Skin of body (tissue), 2 donors: ENCODE measurements around the gene PKP1. TPM values are rescaled to one million over a fixed set of nuclear protein-coding genes. Genes with fewer than 3 reads are reported as not detected.
A peak's percentile ranks its signal among the peaks of the same experiment; 100 is the strongest.

Experiments
- DNase-seq: peaks from one replicate; lab custom pipeline; 2025; lab: John Stamatoyannopoulos, UW
- total RNA-seq: library from RNA; depleted of rRNA; stranded (reverse); fragments of >200 nt; gene quantifications from one replicate; pipeline ENCODE4 v1.2.3, GENCODE V29; 2014

Gene PKP1
- total RNA-seq, 1 donor from 2014 or later: 151 TPM

DNA sequence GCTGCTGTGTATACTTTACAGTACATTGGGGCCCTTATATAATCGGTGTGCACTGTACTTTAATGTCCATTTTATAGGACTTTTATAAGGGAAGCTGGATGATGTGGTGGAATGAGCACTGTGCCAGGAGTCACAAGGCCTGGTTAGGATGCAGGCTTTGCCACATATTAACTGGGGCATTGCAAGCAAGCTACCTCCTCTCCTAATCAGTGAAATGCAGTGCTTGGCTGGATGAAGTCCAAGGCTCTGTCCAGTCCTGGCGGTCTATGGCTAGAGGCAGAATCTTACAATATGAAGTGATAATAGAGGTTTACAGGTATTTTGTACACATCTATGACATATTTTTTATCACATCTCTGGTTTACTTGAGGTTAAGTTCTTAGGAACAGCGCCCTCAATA, 1.7 kb upstream of the PKP1 start:
- DNase-seq: no peak

DNA sequence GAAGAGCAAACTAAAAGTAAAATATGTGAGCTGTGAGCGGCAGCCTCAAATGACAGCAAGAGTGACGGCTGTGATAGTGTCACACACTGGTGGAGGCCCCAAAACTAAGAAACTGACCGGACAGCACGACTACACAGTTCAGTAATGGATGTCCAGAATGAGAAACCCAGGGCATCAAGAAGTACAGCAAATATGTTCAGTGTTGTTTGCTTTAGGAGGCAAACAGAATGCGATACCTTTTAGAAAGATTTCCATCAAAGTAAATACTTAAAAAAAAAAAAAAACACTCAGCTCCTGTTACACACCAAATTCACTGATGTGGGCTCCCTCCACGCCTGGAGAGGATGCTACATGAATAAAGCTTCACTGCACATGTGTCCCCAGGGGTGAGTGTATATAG, 1.1 kb upstream of the PKP1 start:
- DNase-seq: no peak

DNA sequence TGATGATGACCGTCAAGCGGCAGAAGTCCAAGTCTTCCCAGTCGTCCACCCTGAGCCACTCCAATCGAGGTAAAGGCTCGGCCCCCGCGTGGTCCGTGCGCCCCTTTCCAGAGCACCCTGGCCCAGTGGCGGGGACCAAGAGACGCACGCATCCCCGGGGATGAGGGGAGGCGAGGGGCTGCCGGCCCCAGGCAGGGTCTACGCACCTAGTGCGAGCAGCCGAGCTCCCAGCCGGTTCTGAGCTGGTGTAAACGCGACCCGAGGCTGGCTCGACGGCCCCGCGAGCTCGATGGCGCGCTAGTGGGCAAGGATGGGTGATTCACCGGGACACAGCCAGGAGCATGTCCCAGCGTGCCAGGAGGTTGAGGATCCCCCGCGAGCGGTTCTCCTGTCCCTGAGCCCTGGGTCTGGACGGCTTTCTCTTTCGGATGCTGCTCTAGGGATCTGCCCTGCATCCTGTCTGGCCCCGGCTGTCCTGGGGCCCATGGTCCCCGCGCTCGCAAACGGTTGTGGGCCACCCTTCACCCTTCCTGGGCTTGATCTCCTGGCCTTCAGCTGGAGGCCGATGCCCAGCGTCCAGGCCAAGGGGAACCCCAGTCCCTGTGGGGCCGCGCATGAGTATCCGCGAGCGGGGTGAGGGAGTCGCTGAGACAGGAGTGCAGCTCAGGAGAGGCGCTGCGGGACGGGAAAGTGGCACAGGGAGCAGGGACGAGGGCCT, 689 bp downstream of the PKP1 start:
- no peak for DNase-seq

DNA sequence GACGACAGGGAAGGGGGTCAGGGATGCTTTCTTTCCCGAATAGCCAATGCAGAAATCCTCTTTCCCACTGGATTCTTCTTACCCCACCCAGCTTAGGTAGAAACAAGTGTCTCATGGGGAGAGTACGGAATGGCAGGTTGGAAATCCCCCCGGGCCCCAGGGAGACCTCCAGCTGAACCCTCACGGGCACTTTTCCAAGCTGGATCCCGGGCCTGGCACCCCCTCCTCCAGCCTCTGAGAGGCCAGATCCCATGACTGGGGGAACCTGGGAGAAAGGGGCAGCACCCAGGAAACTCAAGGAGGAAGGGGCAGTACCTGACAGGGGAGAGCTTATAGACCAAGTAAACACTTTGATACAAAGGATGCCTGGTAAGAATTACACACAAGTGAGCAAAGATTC, 1.3 kb downstream of the PKP1 start:
- DNase-seq: no peak

DNA sequence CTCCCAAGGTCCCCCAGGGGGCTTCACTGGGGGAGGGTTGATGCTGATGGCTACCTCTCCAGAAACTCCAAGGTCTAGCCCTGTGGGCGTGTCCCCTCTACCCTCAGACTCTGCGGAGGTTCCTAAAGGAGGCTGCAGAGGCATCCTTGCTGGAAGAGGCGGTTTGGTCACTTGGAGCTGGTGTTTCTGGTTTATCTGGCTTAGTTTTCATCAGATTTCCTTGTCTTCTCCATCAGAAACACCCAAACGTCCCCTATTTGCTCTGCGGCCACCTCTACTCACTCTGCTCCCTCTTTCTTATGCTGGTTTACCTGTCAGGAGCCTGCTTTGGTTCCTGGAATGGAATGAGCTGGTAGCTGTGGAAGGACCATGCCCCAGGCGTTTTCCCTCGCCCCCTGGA, 2.5 kb downstream of the PKP1 start:
- no peak for DNase-seq

DNA sequence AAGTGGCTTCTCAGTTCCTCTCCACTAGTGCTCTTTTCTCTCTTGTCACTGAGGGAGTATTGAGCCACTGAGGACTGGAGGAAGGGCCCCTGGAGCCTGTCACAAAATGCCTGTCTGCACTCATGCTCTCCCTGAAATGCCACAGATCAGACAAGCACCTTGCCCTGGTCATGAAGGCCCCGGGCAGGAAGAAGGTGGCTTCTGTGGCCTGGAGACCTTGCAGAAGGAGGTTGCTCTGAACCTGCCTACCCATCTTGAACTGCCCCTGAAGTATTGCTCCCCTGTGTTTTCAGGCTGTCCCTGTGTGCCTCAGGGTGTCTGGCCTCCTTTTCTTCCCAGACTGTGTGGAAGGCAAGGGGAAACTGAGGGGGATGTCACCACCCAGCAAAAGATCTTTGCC, 3.1 kb downstream of the PKP1 start:
- no peak for DNase-seq

DNA sequence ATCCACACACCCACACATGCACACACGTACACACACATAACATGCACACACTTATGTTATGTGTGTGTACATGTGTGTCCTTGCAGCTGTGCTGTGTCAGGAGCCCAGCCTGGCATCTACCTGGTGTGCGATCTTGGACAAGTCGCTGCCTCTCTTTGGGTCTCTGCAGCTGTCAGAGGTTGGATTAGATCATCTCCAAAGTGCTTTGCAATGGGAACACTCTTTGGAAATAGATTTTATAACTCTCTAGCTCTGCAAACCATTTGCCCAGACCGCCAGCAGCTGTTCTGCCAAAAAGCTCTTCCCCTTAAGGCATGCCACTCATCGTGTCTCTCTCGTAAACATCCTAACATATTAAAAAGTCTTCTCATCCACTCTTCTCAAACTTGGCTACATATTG, 4.7 kb downstream of the PKP1 start:
- DNase-seq: peak; percentile 11

DNA sequence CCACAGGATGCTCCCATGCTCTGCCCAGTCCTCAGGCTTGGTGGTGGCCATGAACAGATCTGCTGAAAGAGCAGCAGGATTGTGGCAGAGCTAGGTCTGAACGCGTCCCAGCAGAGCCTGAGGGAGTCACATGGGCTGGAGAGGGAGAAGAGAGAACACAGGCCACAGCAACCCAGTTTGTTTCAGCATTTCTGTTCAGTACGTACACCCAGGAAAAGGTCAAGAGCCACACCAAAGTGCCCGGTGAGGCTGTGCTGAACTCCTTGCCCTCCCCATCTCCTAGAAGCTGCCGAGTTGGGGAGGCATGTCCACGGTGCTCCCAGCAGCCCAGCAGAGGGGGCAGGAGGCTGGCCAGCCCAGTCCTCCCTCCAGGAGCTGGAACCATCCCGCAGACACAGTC, 5.5 kb downstream of the PKP1 start:
- DNase-seq: no peak

DNA sequence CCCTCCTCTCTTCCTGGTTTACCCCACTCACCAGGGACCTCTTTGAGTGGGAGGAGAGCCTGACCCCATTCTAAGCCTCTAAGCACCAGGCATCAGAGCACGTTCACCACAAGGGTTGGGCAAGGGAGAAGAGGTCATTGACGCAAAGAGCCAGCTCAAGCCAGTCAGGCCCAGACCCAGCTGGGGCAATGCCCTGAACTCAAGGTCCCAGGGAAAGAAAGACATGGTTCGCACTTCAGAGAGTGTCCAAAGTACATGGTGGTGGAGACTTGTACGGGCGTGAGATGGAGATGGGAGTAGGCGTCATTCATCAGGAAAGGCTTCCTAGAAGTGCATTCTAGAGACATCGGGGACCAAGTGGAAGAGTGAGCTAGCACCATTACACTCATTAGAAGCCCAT, 7.2 kb downstream of the PKP1 start:
- DNase-seq: no peak

DNA sequence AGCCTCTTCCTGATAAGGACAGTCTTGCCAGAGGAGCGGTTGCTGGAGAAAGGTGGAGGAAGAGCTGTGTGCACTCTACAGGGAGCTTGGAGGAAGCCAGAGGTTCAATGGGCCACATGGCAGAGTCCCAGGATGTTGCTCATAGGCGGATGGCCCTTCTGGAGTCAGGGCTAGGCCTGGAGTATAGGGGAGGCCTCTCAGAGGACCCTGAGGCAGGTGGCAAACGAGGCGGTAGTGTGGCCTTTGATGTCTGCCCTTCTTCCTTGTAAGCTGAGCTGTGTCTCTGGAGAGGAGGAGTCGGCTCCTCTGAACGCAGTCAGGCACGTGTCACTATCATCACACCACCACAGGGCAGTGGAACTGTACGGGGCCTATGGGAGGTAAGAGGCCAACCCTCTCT, 8.6 kb downstream of the PKP1 start:
- DNase-seq: no peak

DNA sequence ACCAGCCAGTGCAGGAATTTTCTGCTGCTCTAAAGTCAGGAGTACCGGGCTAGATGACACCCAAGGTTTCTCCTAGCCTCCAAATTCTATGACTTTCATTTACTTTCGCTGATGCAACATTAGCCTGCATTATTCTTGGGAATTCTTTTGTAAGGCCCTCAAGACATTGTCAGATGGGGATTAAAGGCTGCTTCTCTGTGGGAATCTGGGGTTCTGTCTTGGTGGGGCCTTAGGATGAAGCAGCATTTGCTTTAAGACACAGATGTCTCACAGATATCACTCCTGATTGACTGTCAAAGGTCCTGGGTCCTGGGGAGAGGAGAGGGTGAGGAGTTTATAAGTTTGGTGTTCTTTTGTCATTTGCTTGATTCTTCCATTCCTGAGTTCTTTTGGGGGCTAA, 11.6 kb downstream of the PKP1 start:
- no peak for DNase-seq

DNA sequence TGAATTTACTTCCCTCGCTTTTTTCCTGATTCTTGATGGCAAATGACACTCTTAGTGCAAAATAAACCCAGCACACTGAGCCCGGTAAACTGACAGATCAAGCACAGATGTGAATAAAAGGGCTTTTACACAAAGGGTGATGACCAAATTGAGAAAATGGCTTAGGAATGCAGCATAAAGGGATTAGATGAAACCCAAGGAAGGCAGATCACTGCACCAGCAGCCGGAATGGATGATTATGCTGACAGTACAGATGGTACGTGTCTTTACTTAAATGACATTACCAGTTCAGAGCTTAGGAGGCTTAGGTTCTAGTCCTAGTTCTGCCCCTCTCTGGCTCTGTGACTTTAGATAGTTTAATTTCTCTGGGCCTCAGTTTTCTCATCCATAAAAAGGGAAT, 12.0 kb downstream of the PKP1 start:
- no peak for DNase-seq

DNA sequence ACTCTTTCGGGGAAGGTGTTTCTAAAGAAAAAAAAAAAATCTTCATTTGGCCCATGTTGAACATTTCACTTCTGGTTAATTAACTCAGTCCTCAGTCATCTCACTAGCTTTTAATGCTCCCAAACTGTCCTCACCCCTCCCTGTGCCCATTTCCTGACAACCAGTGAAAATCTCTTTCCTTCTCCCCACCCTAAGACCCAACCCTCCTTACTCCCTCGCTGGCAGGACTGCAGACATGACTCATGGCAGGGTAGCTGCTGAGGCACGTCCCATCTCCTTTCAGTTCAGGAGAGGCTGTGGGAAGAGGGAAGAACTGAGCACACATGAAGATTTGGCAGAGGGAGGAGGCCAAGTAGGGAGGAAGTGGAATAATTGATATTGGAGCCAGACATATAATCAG, 12.6 kb downstream of the PKP1 start:
- no peak for DNase-seq

DNA sequence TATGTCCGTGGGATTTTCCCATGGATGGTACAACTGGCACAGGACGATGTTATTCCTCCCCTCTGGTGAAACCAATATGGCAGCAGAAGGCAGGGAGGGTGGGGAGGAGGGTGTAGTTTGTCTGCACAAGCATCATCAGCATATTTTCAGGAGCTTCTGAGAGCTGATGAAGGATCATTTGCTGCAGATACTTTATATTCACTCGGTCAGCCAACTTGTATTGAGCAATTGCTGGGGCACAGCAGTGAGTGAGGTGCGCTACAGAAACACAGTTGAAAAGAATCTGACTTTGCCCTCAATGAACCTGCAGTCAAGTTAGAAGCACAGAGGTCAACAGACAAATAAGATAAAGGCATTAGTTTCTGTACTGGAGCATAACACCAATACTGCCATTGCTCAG, 13.0 kb downstream of the PKP1 start:
- no peak for DNase-seq

DNA sequence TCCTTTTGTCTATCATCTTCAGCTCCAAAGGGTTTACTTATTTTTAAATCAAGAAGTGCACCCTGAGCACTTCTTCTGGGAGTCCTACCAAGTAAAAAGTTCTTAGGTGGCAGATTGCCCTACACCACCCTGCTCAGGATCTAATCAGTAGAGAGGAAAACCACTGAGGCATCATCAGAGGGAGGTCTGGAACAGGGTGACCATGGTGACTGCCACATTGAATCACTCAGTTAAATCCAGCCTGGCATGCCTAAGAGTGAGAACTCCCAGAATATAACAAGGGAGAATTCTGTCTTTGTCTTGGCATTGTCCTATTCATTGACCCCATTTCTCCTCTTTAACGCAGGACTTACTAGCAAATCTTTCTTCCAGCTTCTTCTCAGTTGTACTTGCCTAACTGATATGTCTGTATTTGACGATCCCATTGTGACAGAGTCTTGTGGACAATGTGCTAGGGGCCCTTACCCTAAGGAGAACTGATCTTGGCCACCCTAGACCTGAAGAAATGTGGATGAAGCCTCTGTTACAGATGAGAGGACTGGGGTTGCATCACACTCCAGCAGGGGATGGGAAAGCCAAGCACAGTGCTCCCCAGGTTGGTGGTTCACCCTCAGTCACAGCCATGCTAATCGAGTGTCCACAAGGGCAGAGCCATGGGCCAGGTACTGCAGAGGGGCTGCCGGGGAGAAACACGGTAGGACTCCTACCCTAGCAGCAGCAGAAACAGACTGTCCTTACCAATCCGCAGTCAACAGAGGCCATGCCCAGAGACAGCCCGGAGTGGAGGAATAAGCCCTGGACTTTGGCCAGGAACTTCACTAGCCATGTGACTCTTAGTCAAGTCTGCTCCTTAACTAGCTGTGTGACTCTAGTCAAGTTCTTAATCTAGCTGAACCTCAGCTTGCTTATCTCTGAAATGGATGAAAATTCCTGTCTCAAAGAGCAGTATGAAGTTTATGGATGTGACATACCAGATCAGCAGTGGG, 15.4 kb downstream of the PKP1 start:
- no peak for DNase-seq

DNA sequence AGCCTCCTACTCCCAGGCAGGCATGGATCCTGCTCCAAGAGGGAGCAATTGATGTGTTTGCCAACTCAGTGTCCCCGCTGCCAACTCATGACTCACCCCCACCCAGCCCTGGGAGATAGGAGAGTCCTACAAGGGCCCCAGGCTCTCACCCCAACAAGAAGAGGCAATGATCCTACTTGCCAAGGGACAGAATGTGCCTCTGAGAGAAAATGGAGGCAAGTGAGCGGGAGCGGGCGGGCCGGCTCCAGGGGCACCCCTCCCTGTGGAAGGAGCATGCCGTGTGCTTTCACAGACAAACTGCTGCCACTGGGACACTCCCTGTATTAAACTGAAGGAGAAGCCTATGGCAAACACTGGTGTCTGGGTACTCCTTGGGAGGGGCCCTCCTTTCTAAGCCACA, 16.7 kb downstream of the PKP1 start:
- peak; percentile 22 for DNase-seq

DNA sequence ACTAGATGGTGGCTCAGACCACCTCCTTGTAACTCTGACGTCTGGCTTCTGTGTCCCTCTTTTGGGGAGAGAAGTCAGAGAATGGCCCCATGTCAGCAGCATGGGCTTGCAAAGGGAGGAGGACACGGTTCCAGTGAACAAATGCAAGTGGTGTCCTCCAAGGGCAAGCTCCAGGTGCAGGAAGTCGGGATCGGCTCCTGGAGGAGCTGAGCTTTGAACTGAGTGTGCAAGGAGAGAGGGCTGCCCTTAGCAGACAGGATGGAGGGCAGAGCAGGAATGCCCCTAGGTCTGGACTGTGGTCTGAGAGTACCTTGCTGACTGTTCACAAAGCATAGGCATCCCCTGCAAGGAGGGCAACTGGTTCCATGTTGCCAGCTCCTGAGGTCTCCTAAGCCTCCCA, 17.3 kb downstream of the PKP1 start:
- no peak for DNase-seq

DNA sequence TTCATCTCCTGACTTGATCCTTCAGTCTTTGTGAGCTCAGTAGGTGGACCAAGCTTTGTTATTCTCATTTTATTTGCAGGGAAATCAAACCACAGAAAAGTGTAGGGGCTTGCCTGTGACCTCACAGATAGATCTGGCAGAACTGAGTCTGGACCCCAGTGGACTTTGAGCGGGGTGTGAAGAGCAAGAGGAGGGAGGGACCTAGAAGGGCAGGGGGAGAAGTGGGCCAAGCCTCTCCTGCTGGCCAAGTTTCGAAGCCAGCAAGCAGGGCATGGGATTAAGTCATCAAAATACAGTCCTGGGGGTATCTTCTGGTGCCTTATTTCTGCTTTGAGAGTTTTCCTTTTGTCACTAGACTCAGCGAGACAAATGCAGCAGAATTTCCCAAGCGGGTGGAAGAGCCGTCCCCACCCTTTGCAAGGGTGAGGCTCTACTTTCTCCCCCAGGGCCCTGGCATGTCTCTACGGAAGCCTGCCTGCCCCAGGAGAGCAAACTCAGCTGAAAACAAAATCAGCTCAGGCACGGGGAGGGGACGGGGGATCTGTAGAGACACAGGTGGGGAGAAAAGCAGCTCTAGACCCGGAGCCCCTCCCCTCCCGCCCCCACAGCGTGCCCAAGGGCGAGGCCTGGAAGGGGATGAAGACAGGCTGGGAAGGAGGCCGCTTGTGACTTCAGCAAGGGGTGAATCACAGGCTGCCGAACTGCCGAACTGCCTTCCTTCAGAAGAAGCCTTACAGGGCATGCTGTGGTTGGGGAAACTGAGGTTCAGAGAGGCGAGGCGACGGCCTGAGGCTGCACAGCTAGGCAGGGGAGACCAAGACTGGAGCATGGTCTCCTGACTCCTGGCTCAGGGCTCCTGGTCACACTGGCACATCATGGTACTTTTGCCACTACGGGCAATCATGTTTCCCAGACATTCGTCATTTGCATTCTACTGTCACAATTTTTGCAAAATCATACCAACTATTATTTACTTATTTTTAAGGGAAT, 19.2 kb downstream of the PKP1 start:
- no peak for DNase-seq

DNA sequence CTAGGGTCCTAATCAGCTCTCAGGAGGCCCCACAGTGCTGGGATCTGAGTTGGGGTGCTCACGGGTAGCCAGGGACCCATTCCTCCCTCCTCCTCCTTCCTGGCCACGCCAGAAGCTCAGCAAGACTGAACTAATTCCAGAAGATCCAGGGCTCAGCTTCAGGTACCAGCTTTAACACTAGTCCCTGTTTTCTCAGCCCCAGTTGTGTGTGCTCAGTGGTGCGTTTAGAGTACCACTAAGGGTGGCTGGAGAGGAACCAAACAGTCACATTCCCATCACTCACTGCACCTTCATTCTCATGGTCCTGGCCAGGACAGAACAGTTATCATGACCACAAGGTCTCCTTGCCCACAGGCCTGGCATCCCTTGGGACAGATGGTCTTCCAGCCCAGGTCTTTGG, 20.8 kb downstream of the PKP1 start:
- no peak for DNase-seq

DNA sequence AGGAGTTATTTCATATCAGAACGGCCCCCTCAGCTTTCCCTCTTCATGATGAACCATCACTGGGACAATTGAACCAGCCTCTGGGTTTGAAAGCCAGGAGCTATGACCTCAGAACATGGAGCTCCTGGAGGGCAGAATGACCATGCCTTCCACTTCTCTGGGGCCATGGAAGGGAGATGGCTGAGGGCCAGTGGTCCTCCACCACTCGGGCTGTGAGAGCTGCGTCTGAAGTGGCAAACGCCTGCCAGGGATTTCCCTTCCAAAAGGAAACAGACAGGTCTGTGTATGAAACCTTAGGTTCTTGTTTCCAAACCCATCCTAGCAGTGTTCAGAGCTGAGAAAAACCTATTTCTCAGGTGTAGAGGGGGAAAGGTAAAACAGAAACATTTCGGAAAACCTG, 22.5 kb downstream of the PKP1 start:
- no peak for DNase-seq

DNA sequence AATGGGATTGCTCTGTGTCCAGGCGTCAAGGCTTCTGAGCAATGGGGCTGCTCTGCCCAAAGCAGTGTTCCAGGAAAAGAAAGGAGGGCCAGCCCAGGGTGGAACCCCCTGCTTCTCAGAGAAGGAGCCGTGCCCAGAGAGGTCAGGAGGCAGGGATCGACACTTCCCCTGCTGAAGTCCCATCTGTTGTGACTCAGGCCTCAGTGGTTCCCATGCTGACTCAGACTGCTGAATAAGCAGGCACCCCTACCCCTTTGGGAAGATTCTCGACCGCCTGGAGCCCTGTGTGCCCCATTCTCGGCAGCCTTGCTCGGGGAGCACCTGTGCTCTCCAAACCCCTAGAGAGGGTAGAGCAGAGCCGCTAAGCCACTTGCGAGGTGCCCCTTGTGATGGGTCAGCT, 23.9 kb downstream of the PKP1 start:
- DNase-seq: no peak
